GM19239 (cell line): ENCODE measurements around the gene DEPP1.
A peak's percentile ranks its signal among the peaks of the same experiment; 100 is the strongest.
"Not testable (repeated sequence)": the region's sequence is repeated elsewhere in the genome, so short reads cannot be mapped to it uniquely, and the experiment has no call there.

Source experiments
- DNase-seq: peaks from one replicate; pipeline ENCODE4 v3.0.0; 2011; ENCODE audit warnings: low spot score; ENCODE audit not compliant: insufficient read length
- FAIRE-seq: peaks from 2 replicates; lab custom pipeline; 2011; peaks lifted over from hg19 to GRCh38; lab: Jason Lieb, UNC

The DEPP1 gene

GRCh38 chr10:44978570-44979280 is at the start of gene DEPP1:
Gene DEPP1 (minus strand): TSS chr10:44978809. CDS start chr10:44978030, 779 bp downstream.
- DNase-seq (no peak), FAIRE-seq (peak; percentile 80)

DNA sequence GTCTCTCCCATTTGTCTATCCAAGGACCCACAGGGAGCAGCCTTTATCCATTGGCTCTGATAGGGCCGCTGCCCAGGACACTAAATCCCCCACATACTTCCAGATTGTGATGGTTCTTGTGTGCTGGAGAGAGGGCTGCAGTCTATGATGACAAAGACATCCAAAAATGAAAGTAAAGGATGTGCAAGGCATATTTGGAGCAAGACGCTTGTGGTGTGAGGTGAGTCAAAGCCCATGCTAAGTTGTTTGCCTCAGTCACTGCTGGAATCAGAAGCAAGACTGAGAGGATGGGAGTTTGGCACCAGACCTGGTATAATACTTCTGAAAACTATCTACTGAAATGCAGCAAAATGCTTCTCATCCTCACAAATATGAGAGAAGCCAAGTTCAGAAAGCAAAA is 44.8 kb upstream of the DEPP1 start:
- FAIRE-seq (no peak), DNase-seq (no peak)

DNA sequence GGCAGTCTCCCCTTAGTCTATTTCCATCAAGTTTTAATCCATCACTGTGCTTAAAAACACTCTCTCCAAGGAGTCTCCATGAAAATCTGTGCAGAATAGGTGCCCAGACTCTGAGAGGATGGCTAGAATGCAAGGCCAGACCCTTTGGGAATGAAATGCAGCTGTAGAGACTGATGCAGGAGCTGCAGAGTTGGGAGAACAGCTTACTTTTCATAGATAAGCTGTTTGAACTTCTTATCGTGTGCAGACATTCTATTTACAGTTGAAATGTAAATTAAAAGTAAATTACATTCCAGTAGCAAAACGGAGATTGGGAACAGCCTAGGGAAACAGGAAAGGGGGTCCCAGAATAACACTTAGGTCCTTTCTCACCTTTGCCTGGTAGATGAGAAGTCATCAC is 37.0 kb upstream of the DEPP1 start:
- FAIRE-seq (no peak), DNase-seq (no peak)

DNA sequence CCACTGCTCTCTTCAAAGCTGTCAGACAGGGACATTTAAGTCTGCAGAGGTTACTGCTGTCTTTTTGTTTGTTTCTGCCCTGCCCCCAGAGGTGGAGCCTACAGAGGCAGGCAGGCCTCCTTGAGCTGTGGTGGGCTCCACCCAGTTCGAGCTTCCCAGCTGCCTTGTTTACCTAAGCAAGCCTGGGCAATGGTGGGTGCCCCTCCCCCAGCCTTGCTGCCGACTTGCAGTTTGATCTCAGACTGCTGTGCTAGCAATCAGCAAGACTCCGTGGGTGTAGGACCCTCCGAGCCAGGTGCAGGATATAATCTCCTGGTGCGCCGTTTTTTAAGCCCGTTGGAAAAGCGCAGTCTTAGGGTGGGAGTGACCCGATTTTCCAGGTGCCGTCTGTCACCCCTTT is 35.9 kb upstream of the DEPP1 start:
- not testable (repeated sequence) for FAIRE-seq, DNase-seq

GRCh38 chr10:45008524-45009161 is 30.0 kb upstream of the DEPP1 start:
- FAIRE-seq (peak; percentile 97), DNase-seq (peak; percentile 40)

- FAIRE-seq, result no peak
- DNase-seq, result no peak
Observed at GRCh38 chr10:45006276-45007030, 27.8 kb upstream of the DEPP1 start.

DNA sequence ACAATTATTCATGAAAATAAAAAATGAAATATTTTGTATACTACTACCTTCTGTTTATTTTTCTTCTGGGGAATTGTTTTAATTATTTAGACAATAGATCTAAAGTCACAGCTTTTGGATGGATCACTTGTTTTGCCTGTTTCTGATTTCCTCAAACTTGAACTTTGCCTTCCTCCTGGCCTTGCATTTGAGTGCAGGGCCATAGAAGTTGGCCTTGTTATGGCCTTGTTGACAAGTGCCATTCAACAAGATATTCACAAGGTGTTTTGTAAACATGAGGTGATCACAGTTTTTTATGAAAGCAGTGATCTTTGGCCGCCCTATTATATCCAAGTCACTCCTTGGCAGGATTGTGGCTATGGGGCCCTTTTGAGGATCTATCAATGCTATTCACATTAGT is 26.7 kb upstream of the DEPP1 start:
- no peak for FAIRE-seq

DNA sequence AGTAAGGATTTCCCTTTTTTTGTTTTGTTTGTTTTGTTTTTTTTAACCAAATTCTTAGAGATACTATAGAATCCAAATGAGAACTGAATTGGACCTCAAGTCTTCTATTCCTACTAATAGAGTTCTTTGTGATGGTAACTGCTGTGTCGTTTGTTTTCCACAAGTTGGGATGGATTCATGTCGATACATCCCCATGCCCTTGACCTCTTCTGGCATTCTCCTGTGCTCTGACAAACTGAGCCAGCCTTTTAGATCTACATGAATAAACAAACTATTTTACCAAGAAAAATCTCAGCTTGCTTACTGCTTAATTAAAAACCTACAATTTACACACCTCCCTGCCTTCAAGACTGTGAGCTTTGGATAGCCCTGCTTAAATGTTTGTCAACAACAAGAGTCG is 26.1 kb upstream of the DEPP1 start:
- FAIRE-seq (peak; percentile 47), DNase-seq (no peak)

More for the DNA sequence above, 26.7 kb upstream of the DEPP1 start:
- no peak for DNase-seq

GRCh38 chr10:45003432-45004000 is 24.9 kb upstream of the DEPP1 start:
- no peak for DNase-seq
- no peak for FAIRE-seq

GRCh38 chr10:45001381-45002148 is 23.0 kb upstream of the DEPP1 start:
- DNase-seq (peak; percentile 77), FAIRE-seq (peak; percentile 77)

GRCh38 chr10:45000752-45001380 is 22.3 kb upstream of the DEPP1 start, which contains the start of gene ZNF22:
Gene ZNF22 (plus strand): TSS chr10:45000923. CDS start chr10:45003369, 2,446 bp downstream.
- DNase-seq (peak; percentile 74), FAIRE-seq (no peak)

DNA sequence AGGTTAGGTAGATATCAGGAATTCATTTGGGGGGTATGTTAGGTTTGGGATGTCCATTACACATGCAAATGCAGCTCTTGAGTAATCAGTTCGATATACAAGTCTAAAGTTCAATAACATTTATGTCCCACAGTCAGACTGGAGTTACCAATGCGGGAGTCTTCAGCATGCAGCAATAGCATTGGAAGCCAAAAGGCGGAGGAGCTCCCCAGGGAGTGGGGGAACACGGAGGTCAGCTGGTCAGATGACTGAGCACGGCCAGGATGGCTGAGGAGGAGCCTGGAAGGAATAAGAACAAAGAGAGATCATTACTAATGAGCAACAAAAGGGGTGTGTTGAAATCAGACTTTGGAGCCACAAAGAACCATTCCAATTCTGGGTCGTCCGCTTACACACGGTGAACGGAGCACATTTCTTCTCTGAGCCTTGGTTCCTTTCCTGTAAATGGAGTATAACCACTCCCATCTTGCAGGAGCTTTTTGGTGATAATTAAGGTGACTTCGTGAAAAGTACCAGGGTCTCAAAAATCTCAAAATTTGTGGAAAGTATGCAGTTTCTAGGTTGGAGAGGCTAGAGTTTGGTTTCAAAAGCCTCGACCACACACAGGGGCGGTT is 21.6 kb upstream of the DEPP1 start:
- DNase-seq (no peak), FAIRE-seq (peak; percentile 79)

- DNase-seq (no peak), FAIRE-seq (no peak)
Observed at GRCh38 chr10:44998146-44998631, 19.6 kb upstream of the DEPP1 start.

DNA sequence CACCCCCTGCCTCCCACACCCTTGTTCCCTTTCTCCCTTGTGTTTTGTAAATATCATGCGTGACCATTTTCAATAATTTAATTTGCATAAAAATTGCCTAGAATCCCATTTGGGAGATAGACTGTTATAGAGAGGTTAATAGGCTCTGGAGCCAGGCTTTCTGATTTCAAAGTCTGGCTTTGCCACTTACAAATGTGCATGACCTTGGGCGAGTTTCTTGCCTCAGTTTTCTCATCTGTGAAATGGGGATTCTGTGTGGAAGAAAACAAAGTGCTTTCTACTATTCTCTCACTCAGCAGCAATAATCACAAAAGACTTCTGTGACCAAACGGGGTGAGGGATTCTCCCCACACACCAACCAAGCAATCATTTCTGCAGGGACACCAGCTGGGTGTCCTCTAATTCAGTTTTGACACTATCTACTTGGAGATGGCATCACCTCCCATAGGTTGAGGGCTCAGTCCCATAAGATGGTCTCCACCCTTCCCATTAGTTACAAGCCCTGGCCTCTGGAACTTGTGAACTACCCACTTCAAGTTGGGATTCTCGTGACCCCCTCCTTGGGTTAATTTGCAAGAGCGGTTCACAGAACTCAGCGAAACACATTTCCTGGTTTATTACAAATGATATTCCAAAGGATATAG is 18.6 kb upstream of the DEPP1 start:
- no peak for FAIRE-seq
- DNase-seq, result no peak

- FAIRE-seq (no peak), DNase-seq (no peak)
Observed at GRCh38 chr10:44995914-44996669, 17.5 kb upstream of the DEPP1 start.

GRCh38 chr10:44995581-44995913 is 16.9 kb upstream of the DEPP1 start:
- FAIRE-seq (no peak), DNase-seq (no peak)

DNA sequence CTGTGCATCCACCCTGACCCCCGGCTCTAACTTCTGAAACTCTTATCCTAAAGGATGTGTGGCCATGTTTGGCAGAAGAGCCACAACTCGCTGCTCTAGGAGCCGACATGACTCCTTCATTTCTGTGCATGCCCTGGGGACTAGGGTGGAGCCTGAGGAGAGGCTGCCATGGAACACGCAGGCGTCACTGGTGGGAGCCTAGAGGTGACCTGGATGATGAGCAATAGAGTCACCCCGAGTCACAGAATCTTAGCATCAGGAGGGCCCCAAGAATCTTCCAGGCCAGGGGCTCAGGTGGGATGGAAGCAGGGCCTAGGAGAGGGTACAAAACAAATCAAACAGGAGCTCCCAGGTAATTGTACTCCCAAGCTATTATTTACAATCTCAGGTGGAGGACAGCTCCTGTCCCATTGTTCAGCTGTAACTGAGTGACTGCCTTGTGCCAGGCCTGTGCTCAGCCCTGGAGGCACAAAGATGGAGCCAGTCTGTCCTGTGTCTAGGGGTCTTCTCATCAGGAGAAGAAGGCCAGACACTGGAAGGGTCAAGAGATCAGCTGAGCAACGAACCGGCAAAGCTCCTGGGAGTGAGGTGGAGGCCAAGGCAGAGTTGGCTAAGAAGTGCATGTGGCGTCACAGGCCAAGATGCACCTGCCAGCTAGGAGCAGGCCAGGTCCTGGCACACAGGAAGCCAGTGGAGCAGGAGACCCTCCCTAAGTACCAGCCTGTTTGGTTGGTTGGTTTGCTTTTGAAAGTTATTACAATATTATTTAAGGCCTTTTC is 16.3 kb upstream of the DEPP1 start:
- FAIRE-seq, result no peak

More for the DNA sequence above, 16.3 kb upstream of the DEPP1 start:
- no peak for DNase-seq
